Suprapubic skin (tissue), 4 donors: ENCODE results near the gene TNS3. TPM values are rescaled to one million over a fixed set of nuclear protein-coding genes. Genes with fewer than 3 reads are reported as not detected.
A peak's percentile ranks its signal among the peaks of the same experiment; 100 is the strongest.

Experiments
- DNase-seq, 2 donors: peaks; one replicate each; pipeline ENCODE4 v3.0.0-alpha.2; 2019; ENCODE audit warnings: low spot score in 2 of 2
- H3K27ac ChIP-seq: fragments of 200-600 bp; sonication (generic); one replicate; pipeline ENCODE4 v1.5.1; 2019
- H3K27me3 ChIP-seq: fragments of 200-600 bp; sonication (generic); one replicate; pipeline ENCODE4 v1.5.1; 2019
- H3K36me3 ChIP-seq: fragments of 200-600 bp; sonication (generic); one replicate; pipeline ENCODE4 v1.5.1; 2019
- H3K4me1 ChIP-seq: fragments of 200-600 bp; sonication (generic); one replicate; pipeline ENCODE4 v1.5.1; 2019
- H3K4me3 ChIP-seq: fragments of 200-600 bp; sonication (generic); one replicate; pipeline ENCODE4 v1.5.1; 2019; ENCODE audit warnings: mild to moderate bottlenecking
- H3K9me3 ChIP-seq: fragments of 200-600 bp; sonication (generic); one replicate; pipeline ENCODE4 v1.5.1; 2019
- CTCF ChIP-seq, 2 donors: fragments of 200-600 bp in 1 of 2; fragments of 450-650 bp in 1 of 2; sonication (generic) in 1 of 2; IDR thresholded peaks; one replicate each; pipeline ENCODE4 v1.5.1; 2016 to 2019; ENCODE audit warnings: antibody characterized with exemption in 2 of 2, mild to moderate bottlenecking in 1 of 2, moderate library complexity in 1 of 2
- EP300 ChIP-seq: sonication (generic); formaldehyde crosslinking; IDR thresholded peaks from one replicate; pipeline ENCODE4 v1.6.1; 2017; ENCODE audit warnings: antibody characterized with exemption
- POLR2A ChIP-seq, 2 donors: fragments of 450-650 bp; IDR thresholded peaks; one replicate each; pipeline ENCODE4 v1.6.1; 2017; ENCODE audit warnings: antibody characterized with exemption in 2 of 2, mild to moderate bottlenecking in 2 of 2, moderate library complexity in 2 of 2
- POLR2AphosphoS5 ChIP-seq, 3 donors: sonication (generic); formaldehyde crosslinking; IDR thresholded peaks; one replicate each; pipeline ENCODE4 v1.6.1; 2017; ENCODE audit warnings: antibody characterized with exemption in 3 of 3
- WGBS: methylation state at CpG from one replicate; pipeline ENCODE4 v1.1.5; 2018; 5-methylcytosine and 5-hydroxymethylcytosine counted together
- total RNA-seq, 4 donors: library from RNA; depleted of rRNA; stranded (reverse); fragments of >200 nt; gene quantifications; one replicate each; pipeline ENCODE4 v1.1.0, GENCODE V29; 2016

Gene TNS3
- total RNA-seq, 4 donors from 2014 or later = 14.3 to 53.0 (median 31.9) TPM

GRCh38 chr7:47474937-47475879 lies 106.7 kb downstream of the TNS3 start:
- DNase-seq = peak; percentile 89 to 92
- Histone ChIP-seq H3K27ac (peak overlapping the region; percentile 72), H3K27me3 (no peaks in the 10 kb centered on the region), H3K36me3 (no peaks in the 10 kb centered on the region), H3K4me3 (no peak overlapping the region), H3K4me1 (peaks cover 31% of the 10 kb centered on the region), H3K9me3 (no peaks in the 10 kb centered on the region)
- WGBS = 69% methylated on average over 15 of the region's 24 CpGs
- TF ChIP-seq POLR2A (IDR thresholded peaks at IDR 0.05) (peak in 1 of 2 donors; percentile 15), CTCF (IDR thresholded peaks at IDR 0.05) (peak in 1 of 2 donors; percentile 9), POLR2AphosphoS5 (IDR thresholded peaks at IDR 0.05) (peak in 2 of 3 donors; percentile 68 to 80), EP300 (no peak)

- DNase-seq = no peak
- Histone ChIP-seq H3K9me3 (no peaks in the 10 kb centered on the region), H3K27me3 (no peaks in the 10 kb centered on the region), H3K27ac (peak overlapping the region; percentile 15), H3K4me1 (peaks cover 29% of the 10 kb centered on the region), H3K36me3 (no peaks in the 10 kb centered on the region), H3K4me3 (no peak overlapping the region)
- 94% methylated on average over 2 of the region's 2 CpGs for WGBS
- TF ChIP-seq EP300 = no peak
- TF ChIP-seq POLR2AphosphoS5 (IDR thresholded peaks at IDR 0.05) = no peak
- TF ChIP-seq CTCF (IDR thresholded peaks at IDR 0.05) = no peak
- no peak for TF ChIP-seq POLR2A (IDR thresholded peaks at IDR 0.05)
Measured at GRCh38 chr7:47474211-47474936, 107.5 kb downstream of the TNS3 start.

GRCh38 chr7:47473499-47474210 lies 108.3 kb downstream of the TNS3 start:
- Histone ChIP-seq H3K27me3 (no peaks in the 10 kb centered on the region), H3K4me1 (peaks cover 29% of the 10 kb centered on the region), H3K9me3 (no peaks in the 10 kb centered on the region), H3K27ac (peak overlapping the region; percentile 15), H3K36me3 (no peaks in the 10 kb centered on the region), H3K4me3 (no peak overlapping the region)
- no peak for DNase-seq
- 80% methylated on average over 6 of the region's 6 CpGs for WGBS
- TF ChIP-seq POLR2A (IDR thresholded peaks at IDR 0.05) (no peak), EP300 (no peak), POLR2AphosphoS5 (IDR thresholded peaks at IDR 0.05) (no peak), CTCF (IDR thresholded peaks at IDR 0.05) (no peak)

- Histone ChIP-seq H3K36me3 (no peaks in the 10 kb centered on the region), H3K9me3 (no peaks in the 10 kb centered on the region), H3K27ac (no peak overlapping the region), H3K27me3 (no peaks in the 10 kb centered on the region), H3K4me3 (no peak overlapping the region), H3K4me1 (peaks cover 22% of the 10 kb centered on the region)
- WGBS = 87% methylated on average over 18 of the region's 19 CpGs
- TF ChIP-seq POLR2AphosphoS5 (IDR thresholded peaks at IDR 0.05) = no peak
- no peak for TF ChIP-seq POLR2A (IDR thresholded peaks at IDR 0.05)
- TF ChIP-seq EP300 = no peak
- no peak for TF ChIP-seq CTCF (IDR thresholded peaks at IDR 0.05)
- DNase-seq = no peak
Measured at GRCh38 chr7:47472444-47473157, 109.3 kb downstream of the TNS3 start.
